Upper lobe of left lung (tissue), 6 donors: ENCODE data around the gene PRIM2. TPM values are rescaled to one million over a fixed set of nuclear protein-coding genes. Genes with fewer than 3 reads are reported as not detected.
"Not testable (repeated sequence)": the region's sequence is repeated elsewhere in the genome, so short reads cannot be mapped to it uniquely, and the experiment has no call there.

Experiments
- ATAC-seq, 2 donors: fragments of 200-7000 bp; cut with Tn5 transposase; one replicate each; pipeline ENCODE4 v1.9.1; 2022; ENCODE audit warnings: mild to moderate bottlenecking in 2 of 2, moderate library complexity in 2 of 2; ENCODE audit not compliant: low FRiP score in 2 of 2
- DNase-seq, 2 donors: peaks; one replicate each; pipeline ENCODE4 v3.0.0-alpha.2; 2019 to 2020
- H3K27ac ChIP-seq, 4 donors: fragments of 200-600 bp; sonication (generic); one replicate each; pipeline ENCODE4 v1.5.1; 2016 to 2019
- H3K27me3 ChIP-seq, 4 donors: fragments of 200-600 bp; sonication (generic); one replicate each; pipeline ENCODE4 v1.5.1; 2017 to 2019
- H3K36me3 ChIP-seq, 4 donors: fragments of 200-600 bp; sonication (generic); one replicate each; pipeline ENCODE4 v1.5.1; 2016 to 2019
- H3K4me1 ChIP-seq, 4 donors: fragments of 200-600 bp; sonication (generic); one replicate each; pipeline ENCODE4 v1.5.1; 2018 to 2019
- H3K4me3 ChIP-seq, 4 donors: fragments of 200-600 bp; sonication (generic); one replicate each; pipeline ENCODE4 v1.5.1; 2017 to 2019; ENCODE audit warnings: mild to moderate bottlenecking in 2 of 4, moderate library complexity in 1 of 4
- H3K9me3 ChIP-seq, 4 donors: fragments of 200-600 bp; sonication (generic); one replicate each; pipeline ENCODE4 v1.5.1; 2018 to 2019
- WGBS, 2 donors: methylation state at CpG; one replicate each; pipeline ENCODE4 v1.1.5; 2017 to 2018; 5-methylcytosine and 5-hydroxymethylcytosine counted together
- total RNA-seq, 6 donors: library from RNA; depleted of rRNA in 4 of 6; stranded (reverse); fragments of >200 nt in 4 of 6; gene quantifications; one replicate each; pipeline versions ENCODE4 v1.1.0 to v1.2.1, GENCODE V29; 2016 to 2021
- donor health status: DM: no; HTN: no; CAD: no; lungs with moderate emphysema.
- donor health status: DM: no; HTN: yes; CAD: no; lungs with severe emphysema.

PRIM2 gene
- total RNA-seq, 6 donors from 2014 or later = 5.2 to 13.5 (median 7.3) TPM

DNA sequence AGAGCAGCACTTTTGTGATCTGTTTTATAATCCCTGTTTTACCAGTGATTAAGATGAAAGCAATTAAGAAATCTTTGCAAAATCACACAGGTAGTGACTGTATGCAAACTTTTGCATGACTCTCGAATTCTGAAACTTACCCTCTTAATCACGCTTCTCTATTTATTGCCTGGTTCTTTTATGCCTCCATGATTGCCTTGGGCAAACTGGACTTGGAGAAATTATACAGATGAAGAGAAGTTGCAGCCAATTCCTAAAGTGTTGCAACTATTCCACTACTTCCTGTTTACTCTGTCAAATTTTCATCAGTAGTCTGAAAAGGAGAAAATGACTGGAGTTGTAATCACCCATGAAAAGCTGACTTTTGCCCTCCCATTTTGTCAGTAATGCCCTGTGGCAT lies 205.8 kb downstream of the PRIM2 start:
- ATAC-seq, H3K4me1 ChIP-seq: not testable (repeated sequence)

DNA sequence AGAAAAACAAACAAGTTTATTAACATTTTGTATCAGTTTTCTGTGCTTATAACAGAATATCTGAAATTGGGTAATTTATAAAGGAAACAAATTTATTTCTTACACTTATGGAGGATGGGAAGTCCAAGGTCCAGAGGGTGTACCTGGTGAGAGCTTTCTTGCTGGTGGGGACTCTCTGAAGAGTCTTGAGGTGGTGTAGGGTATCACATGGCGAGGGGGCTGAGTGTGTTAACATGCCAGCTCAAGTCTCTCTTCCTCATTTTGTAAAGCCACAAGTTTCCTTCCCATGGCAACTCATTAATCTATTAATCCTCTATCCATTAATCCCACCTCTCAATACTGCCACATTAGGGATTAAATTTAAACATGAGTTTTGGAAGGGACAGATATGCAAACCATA lies 212.3 kb downstream of the PRIM2 start:
- H3K27ac ChIP-seq, ATAC-seq, H3K9me3 ChIP-seq, DNase-seq, H3K4me1 ChIP-seq, H3K4me3 ChIP-seq, H3K36me3 ChIP-seq, H3K27me3 ChIP-seq: not testable (repeated sequence)
- WGBS, 2 donors = 56 to 73% methylated on average over 1 of the region's 1 CpG

More for the DNA sequence above, 205.8 kb downstream of the PRIM2 start:
- H3K27me3 ChIP-seq, H3K36me3 ChIP-seq, H3K9me3 ChIP-seq, DNase-seq, H3K4me3 ChIP-seq, H3K27ac ChIP-seq: not testable (repeated sequence)
- WGBS, 2 donors = 77 to 79% methylated on average over 2 of the region's 2 CpGs

- not testable (repeated sequence) for DNase-seq, H3K4me3 ChIP-seq
Observed at GRCh38 chr6:57532660-57533059, 215.2 kb downstream of the PRIM2 start.

DNA sequence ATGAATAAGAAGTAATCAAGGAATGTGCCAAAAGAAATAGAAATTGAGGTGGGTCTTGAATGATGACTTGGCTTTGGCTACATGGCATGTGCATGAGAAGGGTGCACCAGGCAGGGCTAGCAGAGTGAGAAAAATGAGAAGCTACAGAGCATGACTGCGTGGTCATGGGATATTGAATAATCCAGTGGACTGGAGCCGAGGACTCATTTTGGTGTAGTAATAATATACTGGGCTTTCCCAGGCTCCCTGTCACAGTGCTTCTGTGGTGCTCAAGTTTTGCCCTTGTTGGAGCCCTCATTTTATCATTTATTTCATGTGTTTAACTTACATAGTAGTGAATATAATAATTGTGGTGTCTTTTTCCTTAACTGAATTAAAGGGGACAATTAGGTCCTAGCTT lies 217.7 kb downstream of the PRIM2 start:
- H3K36me3 ChIP-seq, H3K27me3 ChIP-seq, DNase-seq, H3K4me1 ChIP-seq, H3K4me3 ChIP-seq, H3K9me3 ChIP-seq, H3K27ac ChIP-seq, ATAC-seq: not testable (repeated sequence)
- WGBS, 2 donors = 94% methylated on average over 2 of the region's 2 CpGs

More at GRCh38 chr6:57532660-57533059, 215.2 kb downstream of the PRIM2 start:
- not testable (repeated sequence) for ATAC-seq, H3K9me3 ChIP-seq, H3K27ac ChIP-seq, H3K27me3 ChIP-seq, H3K4me1 ChIP-seq, H3K36me3 ChIP-seq
- WGBS, 2 donors = 76 to 89% methylated on average over 2 of the region's 2 CpGs

GRCh38 chr6:57535994-57536393 lies 218.6 kb downstream of the PRIM2 start:
- H3K27ac ChIP-seq, DNase-seq, H3K9me3 ChIP-seq, H3K4me1 ChIP-seq, H3K4me3 ChIP-seq, H3K36me3 ChIP-seq, H3K27me3 ChIP-seq, ATAC-seq: not testable (repeated sequence)
- 40 to 60% methylated on average over 1 of the region's 1 CpG for WGBS, 2 donors

DNA sequence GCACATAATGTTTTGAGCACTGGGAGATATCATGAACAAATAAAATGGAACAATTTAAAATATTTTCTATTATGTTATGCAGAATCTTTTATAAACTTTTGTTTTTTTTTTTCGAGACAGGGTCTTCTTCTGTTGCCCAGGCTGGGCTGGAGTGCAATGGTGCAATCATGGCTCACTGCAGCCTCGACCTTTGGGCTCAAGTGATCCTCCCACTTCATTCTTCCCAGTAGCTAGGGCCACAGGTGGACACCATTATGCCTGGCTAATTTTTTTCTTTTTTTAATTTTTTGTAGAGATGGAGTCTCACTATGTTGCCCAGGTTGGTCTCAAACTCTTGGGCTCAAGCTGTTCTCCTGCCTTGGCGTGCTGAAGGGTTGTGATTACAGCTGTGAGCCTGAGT lies 220.5 kb downstream of the PRIM2 start:
- not testable (repeated sequence) for H3K27ac ChIP-seq, H3K9me3 ChIP-seq, H3K4me1 ChIP-seq, H3K4me3 ChIP-seq, DNase-seq, H3K36me3 ChIP-seq, ATAC-seq, H3K27me3 ChIP-seq
- WGBS, 2 donors = 96 to 99% methylated on average over 3 of the region's 3 CpGs

DNA sequence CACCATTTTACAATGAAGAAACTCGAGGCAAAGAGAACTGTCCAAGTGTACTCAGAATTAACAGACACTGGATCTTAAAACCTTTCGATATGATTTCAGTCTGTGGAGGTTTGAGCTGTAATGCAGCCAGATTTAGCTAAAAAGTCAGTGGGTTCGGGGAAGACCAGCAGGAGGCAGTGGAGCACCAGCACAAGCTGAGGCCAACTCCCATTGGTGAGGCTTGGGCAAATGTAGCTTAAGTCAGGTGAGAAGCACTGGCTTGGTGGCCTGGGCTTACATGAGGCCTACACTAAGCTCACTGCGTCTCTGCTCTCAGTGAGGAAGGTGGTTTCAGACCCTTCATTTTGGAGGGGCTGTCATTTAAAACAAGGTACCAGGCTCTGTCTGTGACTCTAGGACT lies 234.5 kb downstream of the PRIM2 start:
- not testable (repeated sequence) for DNase-seq, ATAC-seq, H3K4me1 ChIP-seq, H3K36me3 ChIP-seq, H3K9me3 ChIP-seq, H3K27ac ChIP-seq, H3K27me3 ChIP-seq, H3K4me3 ChIP-seq
- WGBS, 2 donors = 86 to 93% methylated on average over 3 of the region's 4 CpGs

- not testable (repeated sequence) for ATAC-seq, H3K36me3 ChIP-seq, H3K27ac ChIP-seq, H3K4me1 ChIP-seq, H3K27me3 ChIP-seq, H3K4me3 ChIP-seq, H3K9me3 ChIP-seq, DNase-seq
- WGBS, 2 donors = 98 to 100% methylated on average over 2 of the region's 2 CpGs
Observed at GRCh38 chr6:57557855-57558254, 240.4 kb downstream of the PRIM2 start.

- ATAC-seq, DNase-seq, H3K4me3 ChIP-seq, H3K27me3 ChIP-seq, H3K27ac ChIP-seq, H3K36me3 ChIP-seq, H3K4me1 ChIP-seq, H3K9me3 ChIP-seq: not testable (repeated sequence)
Observed at GRCh38 chr6:57559170-57559569, 241.7 kb downstream of the PRIM2 start.

DNA sequence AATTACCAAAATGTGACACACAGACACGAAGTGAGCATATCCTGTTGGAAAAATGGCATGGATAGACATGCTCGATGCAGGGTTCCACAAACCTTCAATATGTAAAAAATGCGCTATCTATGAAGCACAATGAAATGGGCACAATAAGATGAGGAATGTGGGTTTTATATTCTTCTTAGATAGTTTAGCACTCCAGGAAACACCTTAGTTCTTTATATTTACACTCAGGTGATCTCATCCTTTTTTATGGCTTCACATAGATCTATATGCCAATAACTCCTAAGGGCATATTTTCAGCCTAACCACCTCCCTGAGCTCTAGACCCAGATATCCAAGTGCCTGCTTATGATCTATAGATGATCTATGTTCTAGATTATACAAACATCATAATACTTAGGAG lies 244.8 kb downstream of the PRIM2 start:
- H3K27ac ChIP-seq, H3K27me3 ChIP-seq, H3K4me3 ChIP-seq, ATAC-seq, H3K4me1 ChIP-seq, DNase-seq, H3K9me3 ChIP-seq, H3K36me3 ChIP-seq: not testable (repeated sequence)
- WGBS, 2 donors = 94 to 97% methylated on average over 3 of the region's 3 CpGs

- ATAC-seq = not testable (repeated sequence)
Observed at GRCh38 chr6:57572119-57572518, 254.7 kb downstream of the PRIM2 start.

DNA sequence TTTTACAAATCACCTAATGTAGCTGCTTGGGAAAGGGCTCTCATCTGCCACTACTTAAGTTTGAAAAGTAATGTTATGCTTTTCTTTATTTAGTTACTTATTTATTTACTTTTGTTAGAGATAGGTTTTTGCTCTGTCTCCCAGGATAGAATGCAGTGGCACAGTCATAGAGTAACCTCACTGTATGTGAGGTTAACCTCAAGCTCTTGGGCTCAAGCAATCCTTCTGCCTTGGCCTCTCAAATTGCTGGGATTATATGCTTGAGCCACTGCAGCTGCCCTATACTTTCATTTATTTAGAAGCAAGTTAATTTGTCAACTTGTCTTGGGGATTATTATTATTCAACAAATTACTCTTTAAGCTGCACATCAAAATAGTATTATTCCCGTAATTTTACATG lies 255.4 kb downstream of the PRIM2 start:
- not testable (repeated sequence) for DNase-seq, H3K27me3 ChIP-seq, H3K27ac ChIP-seq, H3K9me3 ChIP-seq, H3K36me3 ChIP-seq, H3K4me1 ChIP-seq, H3K4me3 ChIP-seq, ATAC-seq
- 100% methylated on average over 1 of the region's 1 CpG for WGBS, 2 donors

More at GRCh38 chr6:57572119-57572518, 254.7 kb downstream of the PRIM2 start:
- DNase-seq, H3K9me3 ChIP-seq, H3K4me1 ChIP-seq, H3K4me3 ChIP-seq, H3K27ac ChIP-seq, H3K27me3 ChIP-seq, H3K36me3 ChIP-seq: not testable (repeated sequence)
- 73 to 76% methylated on average over 4 of the region's 4 CpGs for WGBS, 2 donors

DNA sequence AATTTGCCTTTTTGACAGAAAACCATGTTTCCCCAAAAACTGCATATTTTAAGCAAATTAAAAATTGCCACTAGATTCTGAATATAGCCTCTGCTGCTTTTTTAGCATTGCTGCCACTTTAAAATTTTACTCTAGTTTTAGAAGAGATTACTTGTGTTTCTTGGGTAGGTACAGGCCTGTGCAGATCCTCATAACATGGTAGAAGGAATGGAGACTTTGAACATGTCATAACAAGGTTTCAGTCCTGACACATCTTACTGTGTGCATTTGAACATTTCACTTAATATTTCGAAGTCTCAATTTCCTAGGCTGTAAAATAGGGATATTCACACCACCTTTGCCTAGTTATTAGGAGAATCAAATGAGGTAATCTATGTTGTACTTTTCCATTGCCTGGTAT lies 259.6 kb downstream of the PRIM2 start:
- H3K27me3 ChIP-seq, DNase-seq, H3K4me1 ChIP-seq, H3K36me3 ChIP-seq, H3K27ac ChIP-seq, ATAC-seq, H3K9me3 ChIP-seq, H3K4me3 ChIP-seq: not testable (repeated sequence)
- 82 to 88% methylated on average over 1 of the region's 1 CpG for WGBS, 2 donors

- not testable (repeated sequence) for ATAC-seq, H3K27me3 ChIP-seq, H3K9me3 ChIP-seq, H3K27ac ChIP-seq, H3K36me3 ChIP-seq, H3K4me1 ChIP-seq, H3K4me3 ChIP-seq, DNase-seq
Observed at GRCh38 chr6:57579489-57579888, 262.1 kb downstream of the PRIM2 start.
